GM23338 (cell line): Measurements from ENCODE around the gene MAP7D3. TPM values are rescaled to one million over a fixed set of nuclear protein-coding genes. Genes with fewer than 3 reads are reported as not detected.

ENCODE experiments used
- ATAC-seq: fragments of 200-7000 bp; cut with Tn5 transposase; 3 replicates; pipeline ENCODE4 v1.9.1; 2020
- DNase-seq: peaks from one replicate; pipeline ENCODE4 v3.0.0-alpha.2; 2015; ENCODE audit warnings: low spot score
- H2AFZ ChIP-seq: fragments of 200-600 bp; sonication (generic); 2 replicates; pipeline ENCODE4 v1.8.0; 2016; ENCODE audit warnings: antibody characterized with exemption, mild to moderate bottlenecking, moderate library complexity
- H3F3A ChIP-seq: fragments of 200-600 bp; sonication (generic); replicated peaks from 2 replicates; pipeline ENCODE4 v1.8.0; 2017; ENCODE audit warnings: antibody characterized with exemption, mixed run types, low read depth
- H3K27ac ChIP-seq: fragments of 200-600 bp; sonication (generic); 2 replicates; pipeline ENCODE4 v1.6.1; 2016; ENCODE audit warnings: low read depth
- H3K27me3 ChIP-seq: fragments of 200-600 bp; sonication (generic); 2 replicates; pipeline ENCODE4 v1.8.0; 2016; ENCODE audit warnings: mild to moderate bottlenecking, mixed run types, moderate library complexity; ENCODE audit not compliant: insufficient read depth
- H3K36me3 ChIP-seq: fragments of 200-600 bp; sonication (generic); 2 replicates; pipeline ENCODE4 v1.8.0; 2016; ENCODE audit warnings: mild to moderate bottlenecking; ENCODE audit not compliant: insufficient read depth
- H3K4me1 ChIP-seq: fragments of 200-600 bp; sonication (generic); 2 replicates; pipeline ENCODE4 v1.8.0; 2016; ENCODE audit warnings: mild to moderate bottlenecking, moderate library complexity; ENCODE audit not compliant: insufficient read depth
- H3K4me2 ChIP-seq: fragments of 200-600 bp; sonication (generic); 2 replicates; pipeline ENCODE4 v1.7.1; 2017; ENCODE audit warnings: mixed run types
- H3K4me3 ChIP-seq: fragments of 200-600 bp; sonication (generic); 2 replicates; pipeline ENCODE4 v1.6.1; 2016; ENCODE audit warnings: mixed run types
- H3K79me2 ChIP-seq: fragments of 200-600 bp; sonication (generic); replicated peaks from 2 replicates; pipeline ENCODE4 v1.8.0; 2017; ENCODE audit warnings: mild to moderate bottlenecking; ENCODE audit not compliant: insufficient read depth
- H3K9me2 ChIP-seq: fragments of 200-600 bp; sonication (generic); 2 replicates; pipeline ENCODE4 v1.8.0; 2017; ENCODE audit not compliant: insufficient read depth
- H4K20me1 ChIP-seq: fragments of 200-600 bp; sonication (generic); replicated peaks from 2 replicates; pipeline ENCODE4 v1.8.0; 2017; ENCODE audit warnings: mild to moderate bottlenecking; ENCODE audit not compliant: insufficient read depth
- H3K27ac Mint-ChIP-seq: 2 replicates; pipeline ENCODE4 v1.8.0; 2020; ENCODE audit warnings: inconsistent platforms, mild to moderate bottlenecking, moderate library complexity, mixed read lengths
- H3K27me3 Mint-ChIP-seq: 3 replicates; pipeline ENCODE4 v1.8.0; 2022; ENCODE audit warnings: low read depth, mild to moderate bottlenecking, moderate library complexity, mixed read lengths, inconsistent platforms; ENCODE audit not compliant: insufficient read depth, poor library complexity
- H3K36me3 Mint-ChIP-seq: 3 replicates; pipeline ENCODE4 v1.8.0; 2021; ENCODE audit warnings: low read depth, mild to moderate bottlenecking, inconsistent platforms, moderate library complexity, mixed read lengths
- H3K4me1 Mint-ChIP-seq: 3 replicates; pipeline ENCODE4 v1.8.0; 2020; ENCODE audit warnings: mild to moderate bottlenecking, inconsistent platforms, mixed read lengths
- H3K4me3 Mint-ChIP-seq: 3 replicates; pipeline ENCODE4 v1.8.0; 2021; ENCODE audit warnings: moderate library complexity, mild to moderate bottlenecking, inconsistent platforms, mixed read lengths
- H3K9me3 Mint-ChIP-seq: 3 replicates; pipeline ENCODE4 v1.8.0; 2020; ENCODE audit warnings: moderate library complexity, mild to moderate bottlenecking, inconsistent platforms, mixed read lengths
- CREB1 ChIP-seq: fragments of 250-450 bp; sonication (Bioruptor Pico); IDR thresholded peaks from 2 replicates; pipeline ENCODE4 v1.5.0; 2020; ENCODE audit warnings: low read depth, mild to moderate bottlenecking, moderate library complexity
- EZH2 ChIP-seq: fragments of 200-600 bp; sonication (generic); IDR thresholded peaks from one replicate; pipeline ENCODE4 v1.8.0; 2017; ENCODE audit warnings: antibody characterized with exemption, mild to moderate bottlenecking, low read depth; ENCODE audit not compliant: unreplicated experiment
- EZH2phosphoT487 ChIP-seq: fragments of 200-600 bp; sonication (generic); IDR thresholded peaks from one replicate; pipeline ENCODE4 v1.8.1; 2018; ENCODE audit warnings: antibody characterized with exemption; ENCODE audit not compliant: unreplicated experiment
- JUNB ChIP-seq: IDR thresholded peaks from one replicate; pipeline ENCODE4 v1.6.1; 2016; ENCODE audit warnings: antibody characterized with exemption; ENCODE audit not compliant: unreplicated experiment
- NANOG ChIP-seq: IDR thresholded peaks from 2 replicates; pipeline ENCODE4 v1.6.1; 2016; ENCODE audit warnings: antibody characterized with exemption, borderline replicate concordance
- POLR2AphosphoS5 ChIP-seq: IDR thresholded peaks from 2 replicates; pipeline ENCODE4 v1.6.1; 2016; ENCODE audit warnings: antibody characterized with exemption, low read depth
- ZNF114 ChIP-seq: fragments of 250-450 bp; sonication (Bioruptor Pico); IDR thresholded peaks from 2 replicates; pipeline ENCODE4 v1.5.0; 2020; ENCODE audit warnings: mild to moderate bottlenecking, moderate library complexity
- ZNF331 ChIP-seq: fragments of 250-450 bp; sonication (Bioruptor Pico); IDR thresholded peaks from 2 replicates; pipeline ENCODE4 v1.5.0; 2020; ENCODE audit warnings: low read depth, mild to moderate bottlenecking, moderate library complexity
- polyA plus RNA-seq: library from polyadenylated mRNA; unstranded; fragments of >200 nt; fragmentation: Nextera tagmentation; extraction: Ambion mirVana; gene quantifications from 2 replicates; pipeline ENCODE4 v1.2.1, GENCODE V29; 2016
- total RNA-seq: library from RNA; depleted of rRNA; stranded (reverse); fragments of >200 nt; shearing (Covaris generic); gene quantifications from 2 replicates; pipeline ENCODE4 v1.2.3, GENCODE V29; 2014
- TF ChIP-seq, protein P1 (sequence below), 2 experiments: fragments of 200-600 bp in 1 of 2; sonication (generic) in 1 of 2; conservative IDR thresholded peaks; 2 replicates each; pipeline versions ENCODE4 v1.5.1 to v1.6.1; 2016 to 2017; ENCODE audit warnings: antibody characterized with exemption in 2 of 2, low read depth in 2 of 2, mild to moderate bottlenecking in 2 of 2, moderate library complexity in 1 of 2
- TF ChIP-seq, protein P2 (sequence below): IDR thresholded peaks from 2 replicates; pipeline ENCODE4 v1.6.1; 2016; ENCODE audit warnings: antibody characterized with exemption

The MAP7D3 gene
- total and polyA plus RNA-seq, 2 experiments from 2014 or later, result 14.5 to 33.4 TPM

DNA sequence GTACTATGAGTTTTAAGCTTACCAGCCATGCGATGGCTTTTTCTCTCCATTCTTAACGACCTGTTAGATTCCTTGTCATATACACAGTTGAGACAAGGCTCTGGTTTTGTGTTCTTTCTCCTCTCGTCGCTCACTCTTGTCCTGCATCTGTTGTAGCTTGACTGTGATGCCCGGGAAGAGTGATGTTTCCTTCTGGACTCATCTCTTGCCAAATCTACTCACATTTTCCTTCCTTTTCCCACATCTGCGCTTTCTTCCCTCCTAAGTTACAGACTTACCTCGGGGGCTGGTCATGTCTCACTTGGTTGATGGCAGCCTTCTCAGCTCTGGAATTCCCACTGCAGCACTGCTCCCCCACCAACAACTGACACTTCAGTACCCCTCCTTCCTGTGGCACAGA, 4.8 kb upstream of the MAP7D3 start:
- H3K4me3 ChIP-seq, result no peak overlapping the region
- H3K36me3 ChIP-seq, result no peaks in the 10 kb centered on the region
- H3K27ac ChIP-seq, result no peak overlapping the region
- H3F3A ChIP-seq, result 0 out of 2 replicates have a peak, but pooled peaks cover 3% of the 10 kb centered on the region
- H3K4me2 ChIP-seq, result no peak overlapping the region
- H3K4me3 Mint-ChIP-seq, result no peak overlapping the region
- H3K9me3 Mint-ChIP-seq, result no peaks in the 10 kb centered on the region
- H3K36me3 Mint-ChIP-seq, result no peaks in the 10 kb centered on the region
- H3K9me2 ChIP-seq, result no peaks in the 10 kb centered on the region
- no peak overlapping the region for H2AFZ ChIP-seq
- H3K4me1 ChIP-seq, result no peaks in the 10 kb centered on the region
- no peaks in the 10 kb centered on the region for H3K27me3 ChIP-seq
- peaks cover 18% of the 10 kb centered on the region for H3K4me1 Mint-ChIP-seq
- TF ChIP-seq, protein P1, sequence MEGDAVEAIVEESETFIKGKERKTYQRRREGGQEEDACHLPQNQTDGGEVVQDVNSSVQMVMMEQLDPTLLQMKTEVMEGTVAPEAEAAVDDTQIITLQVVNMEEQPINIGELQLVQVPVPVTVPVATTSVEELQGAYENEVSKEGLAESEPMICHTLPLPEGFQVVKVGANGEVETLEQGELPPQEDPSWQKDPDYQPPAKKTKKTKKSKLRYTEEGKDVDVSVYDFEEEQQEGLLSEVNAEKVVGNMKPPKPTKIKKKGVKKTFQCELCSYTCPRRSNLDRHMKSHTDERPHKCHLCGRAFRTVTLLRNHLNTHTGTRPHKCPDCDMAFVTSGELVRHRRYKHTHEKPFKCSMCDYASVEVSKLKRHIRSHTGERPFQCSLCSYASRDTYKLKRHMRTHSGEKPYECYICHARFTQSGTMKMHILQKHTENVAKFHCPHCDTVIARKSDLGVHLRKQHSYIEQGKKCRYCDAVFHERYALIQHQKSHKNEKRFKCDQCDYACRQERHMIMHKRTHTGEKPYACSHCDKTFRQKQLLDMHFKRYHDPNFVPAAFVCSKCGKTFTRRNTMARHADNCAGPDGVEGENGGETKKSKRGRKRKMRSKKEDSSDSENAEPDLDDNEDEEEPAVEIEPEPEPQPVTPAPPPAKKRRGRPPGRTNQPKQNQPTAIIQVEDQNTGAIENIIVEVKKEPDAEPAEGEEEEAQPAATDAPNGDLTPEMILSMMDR (conservative IDR thresholded peaks at IDR 0.05; ENCODE audit: low read depth in 2 of 2), result no peak
- TF ChIP-seq, protein P2, sequence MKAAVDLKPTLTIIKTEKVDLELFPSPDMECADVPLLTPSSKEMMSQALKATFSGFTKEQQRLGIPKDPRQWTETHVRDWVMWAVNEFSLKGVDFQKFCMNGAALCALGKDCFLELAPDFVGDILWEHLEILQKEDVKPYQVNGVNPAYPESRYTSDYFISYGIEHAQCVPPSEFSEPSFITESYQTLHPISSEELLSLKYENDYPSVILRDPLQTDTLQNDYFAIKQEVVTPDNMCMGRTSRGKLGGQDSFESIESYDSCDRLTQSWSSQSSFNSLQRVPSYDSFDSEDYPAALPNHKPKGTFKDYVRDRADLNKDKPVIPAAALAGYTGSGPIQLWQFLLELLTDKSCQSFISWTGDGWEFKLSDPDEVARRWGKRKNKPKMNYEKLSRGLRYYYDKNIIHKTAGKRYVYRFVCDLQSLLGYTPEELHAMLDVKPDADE, result no peak
- no peak for TF ChIP-seq EZH2
- TF ChIP-seq POLR2AphosphoS5, result no peak
- TF ChIP-seq CREB1 (CRISPR knock-in tag), result no peak
- no peak for TF ChIP-seq NANOG
- no peak for TF ChIP-seq ZNF331
- no peak for TF ChIP-seq JUNB
- H3K27me3 Mint-ChIP-seq, result peaks cover 1% of the 10 kb centered on the region
- ATAC-seq, result no peak
- no peaks in the 10 kb centered on the region for H4K20me1 ChIP-seq
- no peak for DNase-seq
- H3K27ac Mint-ChIP-seq, result no peak overlapping the region
- H3K79me2 ChIP-seq, result no peaks in the 10 kb centered on the region

DNA sequence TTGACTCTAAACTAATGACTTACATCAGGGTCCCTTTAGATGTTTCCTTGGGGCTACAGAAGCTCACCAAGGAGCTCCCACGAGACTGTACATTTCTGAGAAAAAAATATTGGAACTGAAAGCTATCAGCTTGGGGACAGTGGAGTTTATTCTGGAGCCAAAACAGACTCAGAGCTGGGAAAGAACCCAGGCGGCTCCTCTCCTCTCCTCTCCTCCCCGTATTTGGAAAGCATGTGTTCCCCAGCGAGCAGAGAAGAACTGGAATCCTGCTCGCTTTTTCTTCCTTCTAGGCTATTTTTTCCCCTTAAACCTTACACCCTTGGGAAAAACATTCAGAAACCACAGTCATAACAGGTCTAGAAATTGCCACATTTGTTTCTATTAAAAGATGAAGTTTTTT, 4.3 kb upstream of the MAP7D3 start:
- Histone ChIP-seq H4K20me1 (no peaks in the 10 kb centered on the region), H3K9me2 (no peaks in the 10 kb centered on the region), H3K27me3 (no peaks in the 10 kb centered on the region), H3F3A (0 out of 2 replicates have a peak, but pooled peaks cover 3% of the 10 kb centered on the region), H3K27ac (no peak overlapping the region), H3K36me3 (no peaks in the 10 kb centered on the region), H2AFZ (no peak overlapping the region), H3K79me2 (no peaks in the 10 kb centered on the region), H3K4me1 (no peaks in the 10 kb centered on the region), H3K4me3 (no peak overlapping the region), H3K4me2 (no peak overlapping the region)
- peaks cover 16% of the 10 kb centered on the region for H3K4me1 Mint-ChIP-seq
- H3K27ac Mint-ChIP-seq, result no peak overlapping the region
- peaks cover 1% of the 10 kb centered on the region for H3K27me3 Mint-ChIP-seq
- DNase-seq, result no peak
- ATAC-seq, result no peak
- H3K36me3 Mint-ChIP-seq, result no peaks in the 10 kb centered on the region
- no peak overlapping the region for H3K4me3 Mint-ChIP-seq
- H3K9me3 Mint-ChIP-seq, result no peaks in the 10 kb centered on the region
- TF ChIP-seq NANOG (no peak), ZNF114 (CRISPR knock-in tag) (no peak), JUNB (no peak), EZH2 (no peak), POLR2AphosphoS5 (no peak), CREB1 (CRISPR knock-in tag) (no peak), EZH2phosphoT487 (no peak)
- TF ChIP-seq, protein P1 (conservative IDR thresholded peaks at IDR 0.05; ENCODE audit: low read depth in 2 of 2), result no peak
- TF ChIP-seq, protein P2, result no peak
